Measurements from ENCODE around the gene GAS2L1. TPM values are rescaled to one million over a fixed set of nuclear protein-coding genes. Genes with fewer than 3 reads are reported as not detected.

Gene GAS2L1
- total RNA-seq, 1 donor from 2014 or later = not detected

GRCh38 chr22:29260031-29260560 lies 46.4 kb upstream of the GAS2L1 start:
- Mint-ChIP-seq H3K27ac (no peak overlapping the region), H3K4me3 (no peak overlapping the region), H3K4me1 (no peaks in the 10 kb centered on the region), H3K36me3 (ENCODE audit: low read depth) (peaks cover 4% of the 10 kb centered on the region), H3K9me3 (no peaks in the 10 kb centered on the region), H3K27me3 (no peaks in the 10 kb centered on the region)
- CTCF ChIA-PET = no interaction called here
- ATAC-seq (ENCODE audit: low read depth) (no peak), DNase-seq (no peak)
- intact Hi-C loops (cut with micrococcal nuclease) = loop anchor here (10.0 kb wide), 1 partner anchor 1345 kb away; the partner anchor contains the start of gene PITPNB
- no peak for TF ChIP-seq CTCF (IDR thresholded peaks at IDR 0.05)
- POLR2A ChIA-PET = no interaction called here

GRCh38 chr22:29260601-29261315 lies 45.7 kb upstream of the GAS2L1 start:
- Mint-ChIP-seq H3K4me1 (no peaks in the 10 kb centered on the region), H3K4me3 (no peak overlapping the region), H3K27ac (no peak overlapping the region), H3K36me3 (ENCODE audit: low read depth) (peaks cover 4% of the 10 kb centered on the region), H3K27me3 (no peaks in the 10 kb centered on the region), H3K9me3 (no peaks in the 10 kb centered on the region)
- ChIA-PET POLR2A (no interaction called here), CTCF (no interaction called here)
- intact Hi-C loops (cut with micrococcal nuclease) = loop anchor here (10.0 kb wide), 1 partner anchor 1346 kb away; the partner anchor contains the start of gene PITPNB
- no peak for DNase-seq
- ATAC-seq (ENCODE audit: low read depth) = no peak
- TF ChIP-seq CTCF (IDR thresholded peaks at IDR 0.05) = no peak

GRCh38 chr22:29263791-29264276 lies 42.6 kb upstream of the GAS2L1 start:
- intact Hi-C loops (cut with micrococcal nuclease) = loop anchor here (10.0 kb wide), 1 partner anchor 1349 kb away; the partner anchor contains the start of gene PITPNB
- Mint-ChIP-seq H3K4me3 (no peak overlapping the region), H3K27me3 (no peaks in the 10 kb centered on the region)

GRCh38 chr22:29265305-29265704 lies 41.1 kb upstream of the GAS2L1 start:
- TF ChIP-seq CTCF (IDR thresholded peaks at IDR 0.05) = no peak
- Mint-ChIP-seq H3K36me3 (ENCODE audit: low read depth) (peaks cover 27% of the 10 kb centered on the region), H3K27me3 (no peaks in the 10 kb centered on the region), H3K9me3 (no peaks in the 10 kb centered on the region), H3K27ac (no peak overlapping the region), H3K4me3 (no peak overlapping the region), H3K4me1 (peaks cover 32% of the 10 kb centered on the region)
- CTCF ChIA-PET = no interaction called here
- POLR2A ChIA-PET = no interaction called here
- DNase-seq (no peak), ATAC-seq (ENCODE audit: low read depth) (no peak)
- intact Hi-C loops (cut with micrococcal nuclease) = loop anchor here (5.0 to 10.0 kb wide), 5 partner anchors 193 to 1351 kb away; partner anchors contain the start of genes CHEK2, HSCB, KREMEN1 and PITPNB

More at GRCh38 chr22:29263791-29264276, 42.6 kb upstream of the GAS2L1 start:
- ATAC-seq (ENCODE audit: low read depth) (no peak), DNase-seq (no peak)
- Mint-ChIP-seq H3K9me3 (no peaks in the 10 kb centered on the region), H3K36me3 (ENCODE audit: low read depth) (peaks cover 13% of the 10 kb centered on the region), H3K4me1 (peaks cover 17% of the 10 kb centered on the region), H3K27ac (no peak overlapping the region)
- POLR2A ChIA-PET = no interaction called here
- CTCF ChIA-PET = interaction anchor here (0.6 kb wide), 1 partner anchor 12 kb away, joined by 3 read pairs; no protein-coding TSS in a partner anchor
- TF ChIP-seq CTCF (IDR thresholded peaks at IDR 0.05) = no peak

- no peaks in the 10 kb centered on the region for H3K9me3 Mint-ChIP-seq
- ChIA-PET POLR2A (no interaction called here), CTCF (interaction anchor here (1.6 kb wide), 1 partner anchor 20 kb away, joined by 4 read pairs; no protein-coding TSS in a partner anchor)
- peaks cover 33% of the 10 kb centered on the region for H3K36me3 Mint-ChIP-seq (ENCODE audit: low read depth)
- TF ChIP-seq CTCF (IDR thresholded peaks at IDR 0.05) = no peak
- H3K4me1 Mint-ChIP-seq = peaks cover 38% of the 10 kb centered on the region
- no peaks in the 10 kb centered on the region for H3K27me3 Mint-ChIP-seq
- ATAC-seq (ENCODE audit: low read depth) (no peak), DNase-seq (no peak)
- intact Hi-C loops (cut with micrococcal nuclease) = loop anchor here (5.0 to 10.0 kb wide), 5 partner anchors 194 to 1351 kb away; partner anchors contain the start of genes CHEK2, HSCB, KREMEN1 and PITPNB
- H3K4me3 Mint-ChIP-seq = no peak overlapping the region
- H3K27ac Mint-ChIP-seq = no peak overlapping the region
Measured at GRCh38 chr22:29265929-29266328, 40.5 kb upstream of the GAS2L1 start.

Data from activated B cell treated with CpG ODN at 0.5 μM for 24 hours (primary cell).